CD14-positive monocyte (primary cell): Measurements from ENCODE around the gene EOGT. TPM values are rescaled to one million over a fixed set of nuclear protein-coding genes. Genes with fewer than 3 reads are reported as not detected.

ENCODE experiments used
- DNase-seq, 3 donors: peaks; one replicate each; pipeline ENCODE4 v3.0.0-alpha.2; 2011 to 2022
- H2AFZ ChIP-seq: 2 replicates; pipeline ENCODE4 v1.6.0; 2012; ENCODE audit warnings: mild to moderate bottlenecking, low read depth, low read length, inconsistent platforms; ENCODE audit not compliant: insufficient read depth, poor library complexity, severe bottlenecking
- H3K27ac ChIP-seq, 2 donors: 1 replicate in 1 of 2; 2 replicates in 1 of 2; pipeline ENCODE4 v1.5.1; 2012 to 2013; ENCODE audit warnings: low read length in 2 of 2, control low read depth in 1 of 2, inconsistent platforms in 1 of 2, low read depth in 1 of 2, mild to moderate bottlenecking in 1 of 2
- H3K27me3 ChIP-seq, 2 donors: one replicate each; pipeline versions ENCODE4 v1.6.0 to v1.6.1; 2011 to 2013; ENCODE audit warnings: low read length in 2 of 2; ENCODE audit not compliant: control insufficient read depth in 2 of 2, insufficient read depth in 2 of 2
- H3K36me3 ChIP-seq, 2 donors: replicated peaks in 1 of 2; 1 replicate in 1 of 2; 2 replicates in 1 of 2; pipeline versions ENCODE4 v1.5.1 to v1.6.1; 2012 to 2013; ENCODE audit warnings: low read length in 2 of 2, control low read depth in 1 of 2, inconsistent platforms in 1 of 2, mild to moderate bottlenecking in 1 of 2; ENCODE audit not compliant: insufficient read depth in 2 of 2, control insufficient read depth in 1 of 2
- H3K4me1 ChIP-seq, 2 donors: 1 replicate in 1 of 2; 2 replicates in 1 of 2; pipeline versions ENCODE4 v1.5.1 to v1.6.1; 2012 to 2013; ENCODE audit warnings: low read length in 2 of 2, control low read depth in 1 of 2, inconsistent platforms in 1 of 2, mild to moderate bottlenecking in 1 of 2, moderate library complexity in 1 of 2; ENCODE audit not compliant: insufficient read depth in 2 of 2, control insufficient read depth in 1 of 2
- H3K4me2 ChIP-seq: replicated peaks from 2 replicates; pipeline ENCODE3; 2012; ENCODE audit warnings: low read length, moderate library complexity, mild to moderate bottlenecking; ENCODE audit not compliant: poor library complexity, severe bottlenecking; ENCODE audit errors: extremely low read depth
- H3K4me3 ChIP-seq, 3 experiments: fragments of 200-600 bp in 1 of 3; sonication (generic) in 1 of 3; replicated peaks in 1 of 3; 1 replicate in 2 of 3; 2 replicates in 1 of 3; pipeline ENCODE4 v1.5.1; 2011 to 2013; ENCODE audit warnings: low read length in 3 of 3, mild to moderate bottlenecking in 3 of 3, control low read depth in 2 of 3, low read depth in 2 of 3, inconsistent platforms in 1 of 3, moderate library complexity in 1 of 3
- H3K79me2 ChIP-seq: 2 replicates; pipeline ENCODE4 v1.6.0; 2012; ENCODE audit warnings: mild to moderate bottlenecking, control low read depth, inconsistent platforms, low read length, moderate library complexity; ENCODE audit not compliant: insufficient read depth
- H3K9ac ChIP-seq: 2 replicates; pipeline ENCODE4 v1.6.0; 2017; ENCODE audit warnings: low read length, mild to moderate bottlenecking; ENCODE audit not compliant: insufficient read depth, poor library complexity, severe bottlenecking
- H3K9me3 ChIP-seq, 2 donors: replicated peaks in 1 of 2; 1 replicate in 1 of 2; 2 replicates in 1 of 2; pipeline versions ENCODE4 v1.5.1 to v1.6.1; 2012 to 2013; ENCODE audit warnings: low read length in 2 of 2, control low read depth in 1 of 2; ENCODE audit not compliant: control insufficient read depth in 1 of 2, insufficient read depth in 1 of 2
- H4K20me1 ChIP-seq: 2 replicates; pipeline ENCODE4 v1.6.0; 2012; ENCODE audit warnings: mild to moderate bottlenecking, low read length, control low read depth, moderate library complexity; ENCODE audit not compliant: insufficient read depth
- H3K27ac Mint-ChIP-seq, 7 donors: one replicate each; pipeline ENCODE4 v1.8.0; 2020; ENCODE audit warnings: mild to moderate bottlenecking in 7 of 7, mixed read lengths in 7 of 7, moderate library complexity in 6 of 7, inconsistent platforms in 2 of 7
- H3K27me3 Mint-ChIP-seq, 3 donors: one replicate each; pipeline ENCODE4 v1.8.0; 2021 to 2022; ENCODE audit warnings: low read depth in 3 of 3, mild to moderate bottlenecking in 3 of 3, mixed read lengths in 3 of 3, moderate library complexity in 3 of 3, inconsistent platforms in 1 of 3
- H3K36me3 Mint-ChIP-seq, 2 donors: one replicate each; pipeline ENCODE4 v1.8.0; 2020; ENCODE audit warnings: mixed read lengths in 2 of 2, inconsistent platforms in 1 of 2, mild to moderate bottlenecking in 1 of 2
- H3K4me1 Mint-ChIP-seq: one replicate; pipeline ENCODE4 v1.8.0; 2020; ENCODE audit warnings: mild to moderate bottlenecking, mixed read lengths
- H3K4me3 Mint-ChIP-seq, 2 donors: one replicate each; pipeline ENCODE4 v1.8.0; 2020; ENCODE audit warnings: mild to moderate bottlenecking in 2 of 2, mixed read lengths in 2 of 2, moderate library complexity in 1 of 2
- H3K9me3 Mint-ChIP-seq, 7 donors: one replicate each; pipeline ENCODE4 v1.8.0; 2020 to 2022; ENCODE audit warnings: mixed read lengths in 7 of 7, mild to moderate bottlenecking in 6 of 7, moderate library complexity in 6 of 7, inconsistent platforms in 2 of 7
- WGBS: methylation state at CpG from one replicate; pipeline ENCODE4 v1.1.5; 2013; ENCODE audit warnings: missing lambda C conversion rate; ENCODE audit not compliant: insufficient coverage; 5-methylcytosine and 5-hydroxymethylcytosine counted together
- intact Hi-C, 2 donors: fragments of 100-400 bp; cut with micrococcal nuclease; formaldehyde crosslinking; loops; one replicate each; pipeline versions ENCODE4 v1.15.0 to v1.15.1; 2023
- polyA plus RNA-seq, 3 donors: library from polyadenylated mRNA; depleted of rRNA in 1 of 3; unstranded in 2 of 3; stranded (reverse) in 1 of 3; fragments of 300-500 nt in 2 of 3; fragments of >200 nt in 1 of 3; fragmentation: Illumina TruSeq in 2 of 3; gene quantifications; 1 replicate in 2 of 3; 2 replicates in 1 of 3; pipeline ENCODE4 v1.2.3, GENCODE V29; 2012 to 2021
- TF ChIP-seq, protein P1 (sequence below): fragments of 200-600 bp; IDR thresholded peaks from one replicate; pipeline ENCODE4 v1.8.0; 2022; ENCODE audit warnings: antibody characterized with exemption, mild to moderate bottlenecking

EOGT gene
- polyA plus RNA-seq, 3 donors: 3.7 to 8.1 (median 5.0) TPM

DNA sequence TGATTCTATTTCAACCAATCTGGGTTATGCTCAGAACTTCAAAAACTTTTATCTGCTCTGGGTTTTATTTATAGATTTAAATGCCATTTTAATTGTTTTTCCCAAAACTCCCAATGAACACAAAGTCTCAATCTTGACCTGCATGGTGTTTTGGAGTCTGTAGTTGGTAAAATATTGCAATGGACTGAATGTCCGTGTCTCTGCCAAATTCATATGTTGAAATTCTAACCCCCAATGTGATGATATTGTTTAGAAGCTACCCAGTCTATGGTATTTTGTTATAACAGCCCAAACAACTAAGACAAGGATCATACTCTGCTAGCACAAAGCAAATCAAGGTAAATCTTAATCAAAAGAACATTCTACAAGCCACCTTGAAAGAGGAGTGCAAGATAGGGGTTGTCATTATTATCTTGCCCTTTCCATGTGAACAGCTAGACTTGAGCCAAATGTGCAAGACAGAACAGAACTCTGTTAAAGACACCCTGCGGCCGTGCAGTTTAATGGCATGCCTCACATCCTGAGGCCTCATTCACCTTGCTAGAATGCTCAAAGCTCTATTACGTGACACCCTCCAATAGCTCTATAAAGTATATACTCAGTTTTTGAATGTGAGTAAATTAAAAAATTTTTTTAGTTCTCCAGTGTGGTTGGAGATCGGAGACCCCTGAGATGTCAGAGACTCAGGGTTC lies 7.5 kb downstream of the EOGT start:
- Mint-ChIP-seq H3K36me3 (peaks cover 49 to 51% of the 10 kb centered on the region in 2 donors), H3K27me3 (peaks cover 0 to 1% (median 0%) of the 10 kb centered on the region in 3 donors), H3K4me3 (no peak overlapping the region), H3K27ac (no peak overlapping the region), H3K9me3 (no peaks in the 10 kb centered on the region), H3K4me1 (no peaks in the 10 kb centered on the region)
- peaks cover 11 to 47% of the 10 kb centered on the region in 2 donors for H3K36me3 ChIP-seq
- intact Hi-C loops: no loop called here
- no peak overlapping the region for H2AFZ ChIP-seq
- WGBS: 100% methylated on average over 1 of the region's 5 CpGs
- H3K9ac ChIP-seq: no peak overlapping the region
- H3K4me2 ChIP-seq: no peak overlapping the region
- TF ChIP-seq, protein P1, sequence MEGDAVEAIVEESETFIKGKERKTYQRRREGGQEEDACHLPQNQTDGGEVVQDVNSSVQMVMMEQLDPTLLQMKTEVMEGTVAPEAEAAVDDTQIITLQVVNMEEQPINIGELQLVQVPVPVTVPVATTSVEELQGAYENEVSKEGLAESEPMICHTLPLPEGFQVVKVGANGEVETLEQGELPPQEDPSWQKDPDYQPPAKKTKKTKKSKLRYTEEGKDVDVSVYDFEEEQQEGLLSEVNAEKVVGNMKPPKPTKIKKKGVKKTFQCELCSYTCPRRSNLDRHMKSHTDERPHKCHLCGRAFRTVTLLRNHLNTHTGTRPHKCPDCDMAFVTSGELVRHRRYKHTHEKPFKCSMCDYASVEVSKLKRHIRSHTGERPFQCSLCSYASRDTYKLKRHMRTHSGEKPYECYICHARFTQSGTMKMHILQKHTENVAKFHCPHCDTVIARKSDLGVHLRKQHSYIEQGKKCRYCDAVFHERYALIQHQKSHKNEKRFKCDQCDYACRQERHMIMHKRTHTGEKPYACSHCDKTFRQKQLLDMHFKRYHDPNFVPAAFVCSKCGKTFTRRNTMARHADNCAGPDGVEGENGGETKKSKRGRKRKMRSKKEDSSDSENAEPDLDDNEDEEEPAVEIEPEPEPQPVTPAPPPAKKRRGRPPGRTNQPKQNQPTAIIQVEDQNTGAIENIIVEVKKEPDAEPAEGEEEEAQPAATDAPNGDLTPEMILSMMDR: no peak
- H3K27me3 ChIP-seq: no peaks in the 10 kb centered on the region
- no peaks in the 10 kb centered on the region for H3K9me3 ChIP-seq
- DNase-seq: no peak
- no peaks in the 10 kb centered on the region for H3K79me2 ChIP-seq
- no peaks in the 10 kb centered on the region for H4K20me1 ChIP-seq
- H3K27ac ChIP-seq: no peak overlapping the region
- H3K4me1 ChIP-seq: no peaks in the 10 kb centered on the region
- H3K4me3 ChIP-seq: no peak overlapping the region

DNA sequence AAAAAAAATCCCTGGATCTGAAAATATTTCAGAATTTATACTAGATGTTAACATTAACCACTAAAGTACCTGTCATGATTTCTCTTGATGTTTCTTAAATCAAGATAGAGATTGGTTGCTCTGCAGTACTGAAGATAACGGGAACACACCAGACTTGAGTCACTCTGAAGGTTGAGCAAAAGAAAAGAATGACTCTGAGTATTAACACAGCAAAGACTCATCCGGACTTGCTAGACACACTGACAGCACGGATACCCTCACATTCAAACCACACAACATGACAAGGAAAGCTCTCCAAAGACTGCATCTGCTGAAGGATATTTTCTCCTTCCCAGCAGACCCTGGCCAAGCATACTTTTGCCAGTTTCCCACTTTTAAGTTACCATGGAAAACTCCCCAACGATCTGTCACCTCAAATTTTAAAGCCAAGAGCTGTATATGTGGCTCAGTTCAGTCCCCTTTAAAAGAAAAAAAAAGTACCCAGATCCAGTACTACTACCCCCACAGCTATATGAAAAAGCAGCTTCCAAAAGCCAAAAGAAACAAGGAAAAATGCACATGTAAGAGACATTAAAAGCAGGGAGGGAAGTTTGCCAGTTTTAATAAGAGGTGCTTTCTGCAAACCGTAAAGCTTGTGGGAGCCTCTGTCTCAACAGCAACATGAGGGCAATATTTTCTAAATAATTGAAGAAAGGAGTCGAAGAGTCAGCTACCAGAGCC lies 8.3 kb downstream of the EOGT start:
- H3K4me1 ChIP-seq: no peaks in the 10 kb centered on the region
- H3K27ac ChIP-seq: no peak overlapping the region
- no peak overlapping the region for H3K4me3 ChIP-seq
- H3K79me2 ChIP-seq: no peaks in the 10 kb centered on the region
- H3K4me2 ChIP-seq: no peak overlapping the region
- H3K4me3 Mint-ChIP-seq: no peak overlapping the region
- no peaks in the 10 kb centered on the region for H3K4me1 Mint-ChIP-seq
- no peak overlapping the region for H2AFZ ChIP-seq
- peaks cover 51 to 52% of the 10 kb centered on the region in 2 donors for H3K36me3 Mint-ChIP-seq
- intact Hi-C loops: no loop called here
- no peak for DNase-seq
- H3K27ac Mint-ChIP-seq: no peak overlapping the region
- H3K9ac ChIP-seq: no peak overlapping the region
- no peaks in the 10 kb centered on the region for H4K20me1 ChIP-seq
- TF ChIP-seq, protein P1: no peak
- H3K9me3 ChIP-seq: no peaks in the 10 kb centered on the region
- no peaks in the 10 kb centered on the region for H3K9me3 Mint-ChIP-seq
- peaks cover 0 to 1% (median 0%) of the 10 kb centered on the region in 3 donors for H3K27me3 Mint-ChIP-seq
- no peaks in the 10 kb centered on the region for H3K27me3 ChIP-seq
- WGBS: 100% methylated on average over 3 of the region's 6 CpGs
- H3K36me3 ChIP-seq: peaks cover 11 to 47% of the 10 kb centered on the region in 2 donors
